Loucy (cell line): ENCODE data around the gene MC1R.

Experiments used
- H2AFZ ChIP-seq: fragments of 200-600 bp; sonication (generic); 2 replicates; pipeline ENCODE4 v1.6.0; 2016; ENCODE audit warnings: antibody characterized with exemption, mild to moderate bottlenecking, low read length, moderate library complexity
- H3F3A ChIP-seq: fragments of 200-600 bp; 2 replicates; pipeline ENCODE4 v1.6.0; 2016; ENCODE audit warnings: antibody characterized with exemption, low read depth, mild to moderate bottlenecking
- H3K27me3 ChIP-seq: fragments of 200-600 bp; sonication (generic); 2 replicates; pipeline ENCODE4 v1.6.1; 2014; ENCODE audit warnings: low read length, mild to moderate bottlenecking; ENCODE audit not compliant: insufficient read depth, poor library complexity, severe bottlenecking
- H3K36me3 ChIP-seq: fragments of 200-600 bp; sonication (generic); 2 replicates; pipeline ENCODE4 v1.6.1; 2016; ENCODE audit warnings: low read length; ENCODE audit not compliant: insufficient read depth
- H3K4me1 ChIP-seq: fragments of 200-600 bp; sonication (generic); 2 replicates; pipeline ENCODE4 v1.5.1; 2014; ENCODE audit warnings: low read length, mild to moderate bottlenecking; ENCODE audit not compliant: insufficient read depth, poor library complexity, severe bottlenecking
- H3K4me2 ChIP-seq: fragments of 200-600 bp; sonication (generic); 2 replicates; pipeline ENCODE4 v1.6.0; 2014; ENCODE audit warnings: antibody characterized with exemption, low read length, low read depth, mild to moderate bottlenecking; ENCODE audit not compliant: poor library complexity, severe bottlenecking
- H3K4me3 ChIP-seq: fragments of 200-600 bp; sonication (generic); 2 replicates; pipeline ENCODE4 v1.5.1; 2014; ENCODE audit warnings: low read length, mild to moderate bottlenecking, mixed read lengths; ENCODE audit not compliant: poor library complexity, severe bottlenecking
- H3K79me2 ChIP-seq: fragments of 200-600 bp; sonication (generic); 2 replicates; pipeline ENCODE4 v1.6.1; 2014; ENCODE audit warnings: low read length; ENCODE audit not compliant: insufficient read depth
- H3K9ac ChIP-seq: fragments of 200-600 bp; sonication (generic); 2 replicates; pipeline ENCODE4 v1.6.0; 2014; ENCODE audit warnings: mild to moderate bottlenecking, low read depth, low read length, moderate library complexity; ENCODE audit not compliant: poor library complexity, severe bottlenecking
- H3K9me2 ChIP-seq: fragments of 200-600 bp; sonication (generic); replicated peaks from 2 replicates; pipeline ENCODE4 v1.6.1; 2016; ENCODE audit warnings: low read depth, low read length, mixed read lengths
- H3K9me3 ChIP-seq: fragments of 200-600 bp; sonication (generic); 2 replicates; pipeline ENCODE4 v1.6.1; 2014; ENCODE audit warnings: mild to moderate bottlenecking, antibody characterized with exemption, low read length, low read depth; ENCODE audit not compliant: insufficient read depth
- H4K20me1 ChIP-seq: fragments of 200-600 bp; sonication (generic); 2 replicates; pipeline ENCODE4 v1.6.0; 2014; ENCODE audit warnings: antibody characterized with exemption, low read length, mild to moderate bottlenecking; ENCODE audit not compliant: insufficient read depth, poor library complexity, severe bottlenecking
- CTCF ChIP-seq: fragments of 200-600 bp; sonication (generic); conservative IDR thresholded peaks from 2 replicates; pipeline ENCODE4 v1.5.1; 2014; ENCODE audit warnings: mild to moderate bottlenecking, antibody characterized with exemption, low read length
- EZH2phosphoT487 ChIP-seq: fragments of 200-600 bp; IDR thresholded peaks from 2 replicates; pipeline ENCODE4 v1.6.1; 2018; ENCODE audit warnings: antibody characterized with exemption, mild to moderate bottlenecking, moderate library complexity, borderline replicate concordance

The MC1R gene

GRCh38 chr16:89921131-89921701 is 2.6 kb downstream of the MC1R start:
- Histone ChIP-seq H3K9ac (peak overlapping the region; percentile 73), H3K79me2 (peaks cover 18% of the 10 kb centered on the region; the same call in 1 of the 2 replicates), H4K20me1 (no peaks in the 10 kb centered on the region), H2AFZ (no peak overlapping the region), H3K9me3 (no peaks in the 10 kb centered on the region), H3K9me2 (no peaks in the 10 kb centered on the region), H3F3A (no peaks in the 10 kb centered on the region), H3K36me3 (no peaks in the 10 kb centered on the region), H3K27me3 (no peaks in the 10 kb centered on the region), H3K4me1 (peaks cover 40% of the 10 kb centered on the region), H3K4me3 (peak overlapping the region; percentile 81), H3K4me2 (peak overlapping the region; percentile 95)
- TF ChIP-seq CTCF (no peak), EZH2phosphoT487 (no peak)

GRCh38 chr16:89921702-89922476 is 3.2 kb downstream of the MC1R start:
- peaks cover 40% of the 10 kb centered on the region for H3K4me1 ChIP-seq

GRCh38 chr16:89922477-89922883 is 3.8 kb downstream of the MC1R start:
- H3K9ac ChIP-seq, result peak overlapping the region; percentile 73
- peaks cover 18% of the 10 kb centered on the region; the same call in 1 of the 2 replicates for H3K79me2 ChIP-seq
- H4K20me1 ChIP-seq, result no peaks in the 10 kb centered on the region
- peak overlapping the region; percentile 95 for H3K4me2 ChIP-seq
- no peak for TF ChIP-seq EZH2phosphoT487
- no peak for TF ChIP-seq CTCF
- no peaks in the 10 kb centered on the region for H3F3A ChIP-seq
- H3K9me3 ChIP-seq, result no peaks in the 10 kb centered on the region
- H2AFZ ChIP-seq, result no peak overlapping the region
- H3K27me3 ChIP-seq, result no peaks in the 10 kb centered on the region
- no peaks in the 10 kb centered on the region for H3K9me2 ChIP-seq
- H3K4me3 ChIP-seq, result peak overlapping the region; percentile 81
- H3K4me1 ChIP-seq, result peaks cover 37% of the 10 kb centered on the region
- H3K36me3 ChIP-seq, result no peaks in the 10 kb centered on the region

More at GRCh38 chr16:89921702-89922476, 3.2 kb downstream of the MC1R start:
- TF ChIP-seq CTCF, result no peak
- no peak for TF ChIP-seq EZH2phosphoT487
- Histone ChIP-seq H2AFZ (no peak overlapping the region), H3K79me2 (peaks cover 18% of the 10 kb centered on the region; the same call in 1 of the 2 replicates), H3K9ac (peak overlapping the region; percentile 73), H3K36me3 (no peaks in the 10 kb centered on the region), H3K9me2 (no peaks in the 10 kb centered on the region), H3K9me3 (no peaks in the 10 kb centered on the region), H3F3A (no peaks in the 10 kb centered on the region), H3K27me3 (no peaks in the 10 kb centered on the region), H4K20me1 (no peaks in the 10 kb centered on the region), H3K4me3 (peak overlapping the region; percentile 81), H3K4me2 (peak overlapping the region; percentile 95)
